Stimulated activated effector memory CD8-positive, alpha-beta T cell treated with anti-CD3 and anti-CD28 coated beads, Interleukin-12 subunit alpha, Interleukin-12 subunit beta, amount 100 ng/mL, for 72 hours (primary cell): ENCODE data around the gene KCNK13.

Source experiments
- ATAC-seq: fragments of 150-1000 bp; cut with Tn5 transposase; 2 replicates; pipeline ENCODE4 v1.10.0; 2021
- DNase-seq, 2 donors: peaks; one replicate each; pipeline ENCODE4 v3.0.0; 2021 to 2022; ENCODE audit warnings: low spot score in 2 of 2
- H3K27ac Mint-ChIP-seq: one replicate; pipeline ENCODE4 v1.8.0; 2022; ENCODE audit warnings: mild to moderate bottlenecking, mixed read lengths
- H3K36me3 Mint-ChIP-seq: one replicate; pipeline ENCODE4 v1.8.0; 2022; ENCODE audit warnings: mild to moderate bottlenecking, mixed read lengths
- H3K4me1 Mint-ChIP-seq: one replicate; pipeline ENCODE4 v1.8.0; 2022; ENCODE audit warnings: mixed read lengths
- H3K4me3 Mint-ChIP-seq: one replicate; pipeline ENCODE4 v1.8.0; 2022; ENCODE audit warnings: mild to moderate bottlenecking, mixed read lengths
- H3K9me3 Mint-ChIP-seq: one replicate; pipeline ENCODE4 v1.8.0; 2022; ENCODE audit warnings: mixed read lengths

Gene KCNK13

GRCh38 chr14:90139199-90139598 lies 77.4 kb downstream of the KCNK13 start:
- ATAC-seq (no peak), DNase-seq (no peak)
- no peaks in the 10 kb centered on the region for H3K9me3 Mint-ChIP-seq
- no peaks in the 10 kb centered on the region for H3K36me3 Mint-ChIP-seq
- no peak overlapping the region for H3K4me3 Mint-ChIP-seq
- no peaks in the 10 kb centered on the region for H3K4me1 Mint-ChIP-seq
- H3K27ac Mint-ChIP-seq, result no peak overlapping the region

- H3K36me3 Mint-ChIP-seq, result no peaks in the 10 kb centered on the region
- H3K27ac Mint-ChIP-seq, result no peak overlapping the region
- no peaks in the 10 kb centered on the region for H3K9me3 Mint-ChIP-seq
- H3K4me1 Mint-ChIP-seq, result no peaks in the 10 kb centered on the region
- DNase-seq (no peak), ATAC-seq (no peak)
- no peak overlapping the region for H3K4me3 Mint-ChIP-seq
Observed at GRCh38 chr14:90140298-90140955, 78.6 kb downstream of the KCNK13 start.

DNA sequence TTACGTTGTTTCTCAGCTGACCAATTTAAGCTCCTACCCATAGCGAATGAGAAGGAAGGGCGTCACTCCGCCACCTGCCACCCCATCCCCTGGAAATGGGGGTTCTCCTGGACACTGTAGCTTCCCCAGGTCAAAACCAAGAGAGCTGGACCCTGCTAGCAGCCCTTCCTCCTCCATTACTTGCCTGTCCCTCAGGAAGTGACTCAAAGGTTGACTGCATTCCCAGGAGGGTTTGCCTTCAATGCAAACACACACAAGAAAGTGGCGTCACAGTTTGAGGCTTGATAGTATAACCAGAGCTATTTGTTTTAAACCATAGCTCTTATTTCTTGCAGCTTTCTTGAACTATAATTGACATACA lies 79.1 kb downstream of the KCNK13 start:
- Mint-ChIP-seq H3K4me3 (no peak overlapping the region), H3K4me1 (no peaks in the 10 kb centered on the region), H3K9me3 (no peaks in the 10 kb centered on the region), H3K36me3 (no peaks in the 10 kb centered on the region), H3K27ac (no peak overlapping the region)
- DNase-seq, result no peak
- no peak for ATAC-seq

GRCh38 chr14:90153429-90153828 lies 91.6 kb downstream of the KCNK13 start:
- H3K4me3 Mint-ChIP-seq, result no peak overlapping the region
- H3K9me3 Mint-ChIP-seq, result peaks cover 5% of the 10 kb centered on the region
- no peak overlapping the region for H3K27ac Mint-ChIP-seq
- H3K4me1 Mint-ChIP-seq, result peaks cover 6% of the 10 kb centered on the region
- H3K36me3 Mint-ChIP-seq, result no peaks in the 10 kb centered on the region
- ATAC-seq (no peak), DNase-seq (no peak)

DNA sequence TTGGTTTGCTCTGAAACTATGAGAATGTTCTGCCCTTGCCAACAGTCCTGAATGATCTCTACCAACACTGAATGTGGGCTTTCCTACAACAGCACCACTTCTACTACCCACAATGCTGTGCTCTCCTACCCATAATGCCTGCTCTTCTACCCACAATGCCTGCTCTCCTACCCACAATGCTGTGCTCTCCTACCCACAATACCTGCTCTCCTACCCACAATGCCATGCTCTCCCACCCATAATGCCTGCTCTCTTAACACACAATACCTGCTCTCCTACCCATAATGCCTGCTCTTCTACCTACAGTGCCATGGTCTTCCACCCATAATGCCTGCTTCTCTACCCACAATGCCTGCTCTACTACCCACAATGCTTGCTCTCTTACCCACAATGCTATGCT lies 92.3 kb downstream of the KCNK13 start:
- Mint-ChIP-seq H3K27ac (no peak overlapping the region), H3K4me3 (no peak overlapping the region), H3K9me3 (peaks cover 5% of the 10 kb centered on the region)

GRCh38 chr14:90159146-90159545 lies 97.4 kb downstream of the KCNK13 start:
- H3K36me3 Mint-ChIP-seq, result no peaks in the 10 kb centered on the region

More for the DNA sequence above, 92.3 kb downstream of the KCNK13 start:
- DNase-seq, result no peak
- H3K4me1 Mint-ChIP-seq, result peaks cover 6% of the 10 kb centered on the region
- no peaks in the 10 kb centered on the region for H3K36me3 Mint-ChIP-seq
- no peak for ATAC-seq

DNA sequence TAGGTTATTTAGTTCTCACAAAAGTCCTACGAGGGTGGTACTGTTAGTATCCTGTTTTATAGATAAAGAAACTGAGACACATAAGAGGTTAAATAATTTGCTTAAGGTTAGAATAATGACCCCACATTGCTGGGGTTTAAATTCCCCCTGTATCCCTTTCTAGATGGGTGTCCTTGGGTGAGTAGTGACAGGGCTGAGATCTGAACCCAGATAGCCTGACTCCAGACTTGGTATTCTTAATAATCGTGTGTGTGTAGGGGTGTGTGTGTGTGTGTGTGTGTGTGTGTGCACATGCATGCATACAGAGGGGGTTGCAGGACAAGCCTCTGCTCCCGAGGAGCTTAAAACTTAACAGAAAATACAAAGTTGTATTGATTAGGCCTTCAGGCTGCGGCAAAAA lies 97.9 kb downstream of the KCNK13 start:
- Mint-ChIP-seq H3K4me3 (no peak overlapping the region), H3K9me3 (no peaks in the 10 kb centered on the region), H3K27ac (no peak overlapping the region), H3K36me3 (no peaks in the 10 kb centered on the region), H3K4me1 (no peaks in the 10 kb centered on the region)
- no peak for ATAC-seq
- DNase-seq, result no peak

More at GRCh38 chr14:90159146-90159545, 97.4 kb downstream of the KCNK13 start:
- Mint-ChIP-seq H3K27ac (no peak overlapping the region), H3K4me3 (no peak overlapping the region), H3K9me3 (peaks cover 3% of the 10 kb centered on the region), H3K4me1 (peaks cover 3% of the 10 kb centered on the region)
- DNase-seq (no peak), ATAC-seq (no peak)

- Mint-ChIP-seq H3K4me1 (no peaks in the 10 kb centered on the region), H3K27ac (no peak overlapping the region), H3K36me3 (no peaks in the 10 kb centered on the region), H3K4me3 (no peak overlapping the region), H3K9me3 (no peaks in the 10 kb centered on the region)
- no peak for ATAC-seq
- no peak for DNase-seq
Observed at GRCh38 chr14:90161129-90161528, 99.3 kb downstream of the KCNK13 start.

DNA sequence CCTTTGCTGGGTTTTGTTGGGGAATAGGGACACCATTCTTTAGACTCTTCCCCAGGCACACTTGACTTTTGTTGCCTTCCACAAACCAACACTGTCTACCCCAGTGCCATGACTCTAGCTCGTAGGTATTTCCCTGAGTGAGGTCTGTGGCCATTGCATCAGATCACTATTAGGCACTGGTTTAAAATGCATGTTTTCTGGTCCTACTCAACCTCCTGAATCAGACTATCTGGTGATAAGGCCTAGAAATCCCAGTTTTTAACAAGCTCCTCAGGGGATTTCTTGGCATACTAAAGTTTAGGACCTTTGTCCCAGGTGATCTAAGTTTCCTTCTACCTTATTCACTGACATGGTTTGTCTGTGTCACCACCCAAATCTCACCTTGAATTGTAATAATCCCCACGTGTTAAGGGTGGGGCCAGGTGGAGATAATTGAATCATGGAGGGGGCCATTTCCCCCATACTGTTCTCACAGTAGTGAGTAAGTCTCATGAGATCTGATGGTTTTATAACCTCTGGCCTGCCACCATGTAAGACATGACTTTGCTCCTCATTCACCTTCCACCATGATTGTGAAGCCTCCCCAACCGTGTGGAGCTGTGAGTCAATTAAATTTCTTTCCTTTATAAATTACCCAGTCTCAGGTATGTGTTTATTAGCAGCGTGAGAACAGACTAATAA lies 106.8 kb downstream of the KCNK13 start:
- DNase-seq (no peak), ATAC-seq (no peak)
- no peaks in the 10 kb centered on the region for H3K9me3 Mint-ChIP-seq
- H3K36me3 Mint-ChIP-seq, result no peaks in the 10 kb centered on the region
- H3K4me1 Mint-ChIP-seq, result no peaks in the 10 kb centered on the region
- no peak overlapping the region for H3K4me3 Mint-ChIP-seq
- H3K27ac Mint-ChIP-seq, result no peak overlapping the region

GRCh38 chr14:90175631-90176030 lies 113.8 kb downstream of the KCNK13 start:
- no peaks in the 10 kb centered on the region for H3K9me3 Mint-ChIP-seq
- no peaks in the 10 kb centered on the region for H3K4me1 Mint-ChIP-seq
- no peak overlapping the region for H3K27ac Mint-ChIP-seq
- DNase-seq (no peak), ATAC-seq (no peak)
- H3K36me3 Mint-ChIP-seq, result no peaks in the 10 kb centered on the region
- no peak overlapping the region for H3K4me3 Mint-ChIP-seq

DNA sequence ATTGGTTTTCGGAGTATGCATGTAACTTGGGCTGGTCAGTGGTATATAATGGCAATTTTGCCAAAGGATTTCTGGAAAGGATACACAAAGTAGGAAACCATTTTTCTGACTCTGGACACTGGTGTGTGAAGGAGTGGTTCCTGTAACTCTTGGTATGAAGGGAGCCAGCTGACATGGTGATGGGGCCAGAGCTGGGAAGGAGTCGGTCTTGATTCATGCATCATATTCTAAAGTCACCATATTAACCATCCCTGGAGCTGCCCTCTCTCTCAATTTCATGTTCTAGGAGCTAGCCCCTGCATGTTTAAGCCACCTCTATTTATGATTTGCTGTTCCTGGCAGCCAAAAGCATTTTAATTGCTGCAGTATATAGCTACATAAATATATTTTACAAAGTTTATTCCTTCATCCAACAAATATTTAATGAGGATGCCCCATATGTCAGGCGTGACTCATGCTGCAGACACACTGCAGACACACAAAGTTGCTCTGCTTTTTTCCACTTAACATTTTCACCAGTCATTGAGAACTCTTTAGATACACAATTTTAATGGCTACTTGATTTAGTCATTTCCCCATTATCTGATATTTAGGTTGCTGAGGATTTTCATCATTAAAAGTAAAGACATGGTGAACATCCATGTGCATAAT lies 115.9 kb downstream of the KCNK13 start:
- no peaks in the 10 kb centered on the region for H3K4me1 Mint-ChIP-seq
- DNase-seq, result no peak
- no peak for ATAC-seq
- H3K9me3 Mint-ChIP-seq, result no peaks in the 10 kb centered on the region
- H3K36me3 Mint-ChIP-seq, result no peaks in the 10 kb centered on the region
- no peak overlapping the region for H3K4me3 Mint-ChIP-seq
- H3K27ac Mint-ChIP-seq, result no peak overlapping the region

DNA sequence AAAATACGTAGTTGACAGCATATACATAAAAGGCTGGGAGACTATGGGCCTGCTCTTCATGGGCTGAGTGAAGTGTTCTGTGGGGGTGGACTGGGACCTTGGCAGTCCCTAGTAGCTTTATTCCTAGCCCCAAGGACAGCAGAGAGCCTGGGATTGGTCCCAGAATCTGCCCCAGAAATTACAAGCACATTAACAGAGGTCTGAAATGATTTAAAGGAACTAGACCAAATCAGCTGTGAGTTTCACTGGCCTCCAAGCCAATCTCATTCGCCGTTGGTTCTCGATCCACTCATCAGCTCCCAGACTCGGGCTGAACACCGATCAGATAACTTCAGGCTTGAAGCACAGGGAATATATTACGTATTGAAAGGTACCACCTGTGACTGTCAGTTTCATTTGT lies 117.6 kb downstream of the KCNK13 start:
- no peak for DNase-seq
- ATAC-seq, result no peak
- Mint-ChIP-seq H3K4me1 (no peaks in the 10 kb centered on the region), H3K27ac (no peak overlapping the region), H3K9me3 (no peaks in the 10 kb centered on the region), H3K36me3 (no peaks in the 10 kb centered on the region), H3K4me3 (no peak overlapping the region)

DNA sequence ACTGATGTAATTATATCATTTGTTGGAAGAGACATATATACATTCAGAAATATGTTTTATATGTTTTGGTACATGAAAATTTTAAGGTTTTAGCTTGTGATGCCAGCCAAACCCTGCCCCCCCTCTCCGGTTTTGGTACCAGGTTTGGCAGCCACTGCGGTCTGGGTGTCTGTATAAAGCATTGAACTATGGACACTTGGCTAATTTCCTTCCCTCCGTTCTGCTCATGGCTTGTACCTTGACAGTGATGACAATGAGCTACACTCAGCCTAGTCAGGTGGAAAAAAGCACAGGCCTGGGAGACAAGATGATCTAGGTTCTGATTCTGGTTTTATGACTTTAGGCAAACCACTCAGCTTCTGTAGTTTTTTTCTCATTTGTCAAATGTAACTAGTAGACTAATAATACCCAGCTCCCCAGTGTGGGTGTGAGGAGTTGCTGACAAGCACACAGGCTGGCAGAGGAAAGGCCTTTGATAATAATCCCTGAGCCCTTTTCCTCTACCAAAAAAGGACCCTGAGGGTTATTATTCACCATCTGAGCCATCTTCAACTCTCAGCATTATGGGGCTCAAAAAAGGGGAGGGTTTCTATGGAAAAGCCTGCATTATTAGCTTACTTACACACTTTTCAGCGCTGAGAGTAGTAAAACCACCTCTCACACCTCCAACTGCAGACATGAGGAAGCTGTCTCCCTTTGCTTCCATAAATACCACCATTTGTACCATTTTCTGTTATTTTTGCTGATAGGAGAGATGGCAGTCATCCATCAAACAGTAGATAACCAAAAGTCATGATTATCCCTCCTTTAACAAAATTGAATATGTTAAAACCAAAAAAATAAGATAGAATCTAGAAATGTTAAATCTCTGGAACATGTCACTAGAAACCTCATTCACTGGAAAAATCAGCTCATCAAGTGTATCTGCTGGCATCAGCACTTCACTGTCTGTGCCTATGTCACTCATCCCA lies 118.3 kb downstream of the KCNK13 start:
- no peak for ATAC-seq
- no peak overlapping the region for H3K27ac Mint-ChIP-seq

GRCh38 chr14:90184094-90184493 lies 122.3 kb downstream of the KCNK13 start:
- no peak overlapping the region for H3K4me3 Mint-ChIP-seq
- no peaks in the 10 kb centered on the region for H3K9me3 Mint-ChIP-seq
- no peaks in the 10 kb centered on the region for H3K36me3 Mint-ChIP-seq
- H3K4me1 Mint-ChIP-seq, result no peaks in the 10 kb centered on the region
- no peak overlapping the region for H3K27ac Mint-ChIP-seq
- DNase-seq (no peak), ATAC-seq (no peak)

More for the DNA sequence above, 118.3 kb downstream of the KCNK13 start:
- no peak overlapping the region for H3K4me3 Mint-ChIP-seq
- no peaks in the 10 kb centered on the region for H3K36me3 Mint-ChIP-seq
- H3K4me1 Mint-ChIP-seq, result no peaks in the 10 kb centered on the region
- H3K9me3 Mint-ChIP-seq, result no peaks in the 10 kb centered on the region
- no peak for DNase-seq

GRCh38 chr14:90184571-90185266 lies 122.9 kb downstream of the KCNK13 start:
- Mint-ChIP-seq H3K4me1 (no peaks in the 10 kb centered on the region), H3K27ac (no peak overlapping the region), H3K4me3 (no peak overlapping the region), H3K9me3 (no peaks in the 10 kb centered on the region), H3K36me3 (no peaks in the 10 kb centered on the region)
- no peak for DNase-seq
- ATAC-seq, result no peak
